GM18861 (cell line): ENCODE data around the gene WDR72.
"Not testable (repeated sequence)": the region's sequence is repeated elsewhere in the genome, so short reads cannot be mapped to it uniquely, and the experiment has no call there.

Source experiments
- ATAC-seq: cut with Tn5 transposase; IDR thresholded peaks from one replicate; pipeline ENCODE4 v1.9.1; 2021; ENCODE audit not compliant: unreplicated experiment

Gene WDR72

GRCh38 chr15:53540626-53541300 is 218.7 kb downstream of the WDR72 start:
- ATAC-seq = not testable (repeated sequence)

- ATAC-seq = no peak
These were observed 219.6 kb downstream of the WDR72 start for GRCh38 chr15:53539878-53540277.

- ATAC-seq = no peak
These were observed 222.9 kb downstream of the WDR72 start for GRCh38 chr15:53536479-53537120.

GRCh38 chr15:53535886-53536285 is 223.6 kb downstream of the WDR72 start:
- ATAC-seq = no peak

- ATAC-seq = no peak
These were observed 225.2 kb downstream of the WDR72 start for GRCh38 chr15:53534105-53534839.

- ATAC-seq = no peak
These were observed 228.7 kb downstream of the WDR72 start for GRCh38 chr15:53530761-53531160.

- no peak for ATAC-seq
These were observed 231.5 kb downstream of the WDR72 start for GRCh38 chr15:53527996-53528395.

GRCh38 chr15:53525894-53526293 is 233.6 kb downstream of the WDR72 start:
- no peak for ATAC-seq

GRCh38 chr15:53522991-53523390 is 236.5 kb downstream of the WDR72 start:
- ATAC-seq = no peak

GRCh38 chr15:53520996-53521395 is 238.5 kb downstream of the WDR72 start:
- no peak for ATAC-seq

- no peak for ATAC-seq
These were observed 246.0 kb downstream of the WDR72 start for GRCh38 chr15:53513431-53513830.

GRCh38 chr15:53512029-53512428 is 247.4 kb downstream of the WDR72 start:
- ATAC-seq = no peak

- no peak for ATAC-seq
These were observed 248.3 kb downstream of the WDR72 start for GRCh38 chr15:53511175-53511574.

GRCh38 chr15:53506370-53506769 is 253.1 kb downstream of the WDR72 start:
- ATAC-seq = no peak

- no peak for ATAC-seq
These were observed 260.5 kb downstream of the WDR72 start for GRCh38 chr15:53498996-53499395.

GRCh38 chr15:53490341-53490740 is 269.1 kb downstream of the WDR72 start:
- no peak for ATAC-seq

- ATAC-seq = no peak
These were observed 277.4 kb downstream of the WDR72 start for GRCh38 chr15:53482055-53482454.

- ATAC-seq = no peak
These were observed 281.3 kb downstream of the WDR72 start for GRCh38 chr15:53477981-53478766.

- no peak for ATAC-seq
These were observed 285.6 kb downstream of the WDR72 start for GRCh38 chr15:53473886-53474285.

- ATAC-seq = no peak
These were observed 286.0 kb downstream of the WDR72 start for GRCh38 chr15:53473435-53473834.

- ATAC-seq = no peak
These were observed 286.6 kb downstream of the WDR72 start for GRCh38 chr15:53472883-53473282.
